MM.1S (cell line): Measurements from ENCODE around the gene SLC39A9.

Experiments
- DNase-seq: peaks from one replicate; pipeline ENCODE4 v3.0.0-alpha.2; 2015
- H2AFZ ChIP-seq: fragments of 300-600 bp; sonication (generic); 2 replicates; pipeline ENCODE4 v1.6.0; 2016; ENCODE audit warnings: antibody characterized with exemption, low read length
- H3F3A ChIP-seq: fragments of 300-600 bp; sonication (generic); 2 replicates; pipeline ENCODE4 v1.6.1; 2016; ENCODE audit warnings: mild to moderate bottlenecking, antibody characterized with exemption, low read length, moderate library complexity, mixed read lengths; ENCODE audit not compliant: insufficient read depth
- H3K27ac ChIP-seq: fragments of 300-600 bp; sonication (generic); 2 replicates; pipeline ENCODE4 v1.5.1; 2016; ENCODE audit warnings: mild to moderate bottlenecking, low read length
- H3K27me3 ChIP-seq: fragments of 300-600 bp; sonication (generic); replicated peaks from 2 replicates; pipeline ENCODE4 v1.6.0; 2016; ENCODE audit warnings: low read length; ENCODE audit not compliant: insufficient read depth
- H3K36me3 ChIP-seq: fragments of 300-600 bp; sonication (generic); replicated peaks from 2 replicates; pipeline ENCODE4 v1.6.1; 2016; ENCODE audit warnings: mild to moderate bottlenecking, low read length, mixed read lengths; ENCODE audit not compliant: insufficient read depth
- H3K4me1 ChIP-seq: fragments of 300-600 bp; sonication (generic); 2 replicates; pipeline ENCODE4 v1.6.1; 2016; ENCODE audit warnings: low read length, mixed read lengths
- H3K4me2 ChIP-seq: fragments of 300-600 bp; sonication (generic); 2 replicates; pipeline ENCODE4 v1.6.0; 2016; ENCODE audit warnings: low read depth, low read length
- H3K4me3 ChIP-seq: fragments of 300-600 bp; sonication (generic); 2 replicates; pipeline ENCODE4 v1.5.1; 2016; ENCODE audit warnings: low read length, mixed read lengths
- H3K79me2 ChIP-seq: fragments of 300-600 bp; sonication (generic); 2 replicates; pipeline ENCODE4 v1.6.1; 2016; ENCODE audit warnings: mixed run types, low read length, mixed read lengths
- H3K9ac ChIP-seq: fragments of 300-600 bp; sonication (generic); 2 replicates; pipeline ENCODE4 v1.6.1; 2016; ENCODE audit warnings: low read length, mixed read lengths
- H3K9me2 ChIP-seq: fragments of 300-600 bp; sonication (generic); replicated peaks from 2 replicates; pipeline ENCODE4 v1.6.1; 2016; ENCODE audit warnings: mild to moderate bottlenecking, low read length, mixed read lengths; ENCODE audit not compliant: insufficient read depth
- H3K9me3 ChIP-seq: fragments of 300-600 bp; sonication (generic); replicated peaks from 2 replicates; pipeline ENCODE4 v1.6.1; 2016; ENCODE audit warnings: mild to moderate bottlenecking, low read length, mixed read lengths; ENCODE audit not compliant: insufficient read depth
- H4K20me1 ChIP-seq: fragments of 300-600 bp; sonication (generic); 2 replicates; pipeline ENCODE4 v1.6.1; 2016; ENCODE audit warnings: mild to moderate bottlenecking, low read length, moderate library complexity, mixed read lengths; ENCODE audit not compliant: insufficient read depth
- EZH2 ChIP-seq: fragments of 300-600 bp; sonication (generic); optimal IDR thresholded peaks from 2 replicates; pipeline ENCODE3; 2017; ENCODE audit warnings: low read depth, mild to moderate bottlenecking, antibody characterized with exemption, low read length, mixed read lengths
- EZH2phosphoT487 ChIP-seq: fragments of 300-600 bp; sonication (generic); IDR thresholded peaks from 2 replicates; pipeline ENCODE4 v1.6.1; 2018; ENCODE audit warnings: antibody characterized with exemption, low read length
- TF ChIP-seq, protein P1 (sequence below): fragments of 300-600 bp; sonication (generic); IDR thresholded peaks from 2 replicates; pipeline ENCODE4 v1.5.1; 2016; ENCODE audit warnings: antibody characterized with exemption, low read length, mixed read lengths

Gene SLC39A9

DNA sequence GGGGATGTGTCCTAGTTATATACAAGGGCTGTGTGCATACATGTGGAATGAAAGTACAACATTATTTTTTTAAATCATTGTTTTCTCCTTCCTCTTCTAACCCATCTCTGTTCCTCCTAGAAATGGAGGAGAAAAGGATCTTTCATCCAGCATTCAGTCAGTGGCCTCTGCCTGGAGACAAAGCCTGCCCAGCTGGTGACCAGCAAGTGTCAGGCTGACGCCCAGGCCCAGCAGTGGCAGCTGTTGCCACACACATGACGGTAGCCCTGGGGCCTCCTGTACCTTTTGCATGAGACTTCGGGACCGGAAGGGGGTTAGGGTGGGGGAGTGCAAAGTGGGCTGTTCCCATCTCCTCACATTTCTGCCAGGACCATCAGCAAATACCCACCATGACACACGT lies 46.6 kb upstream of the SLC39A9 start:
- H3K4me2 ChIP-seq: no peak overlapping the region
- DNase-seq: no peak
- no peak overlapping the region for H3K4me3 ChIP-seq
- H3F3A ChIP-seq: peaks cover 9% of the 10 kb centered on the region; the same call in 1 of the 2 replicates
- no peaks in the 10 kb centered on the region for H3K9me3 ChIP-seq
- H3K36me3 ChIP-seq: no peaks in the 10 kb centered on the region
- no peaks in the 10 kb centered on the region for H4K20me1 ChIP-seq
- no peaks in the 10 kb centered on the region for H3K9me2 ChIP-seq
- TF ChIP-seq, protein P1, sequence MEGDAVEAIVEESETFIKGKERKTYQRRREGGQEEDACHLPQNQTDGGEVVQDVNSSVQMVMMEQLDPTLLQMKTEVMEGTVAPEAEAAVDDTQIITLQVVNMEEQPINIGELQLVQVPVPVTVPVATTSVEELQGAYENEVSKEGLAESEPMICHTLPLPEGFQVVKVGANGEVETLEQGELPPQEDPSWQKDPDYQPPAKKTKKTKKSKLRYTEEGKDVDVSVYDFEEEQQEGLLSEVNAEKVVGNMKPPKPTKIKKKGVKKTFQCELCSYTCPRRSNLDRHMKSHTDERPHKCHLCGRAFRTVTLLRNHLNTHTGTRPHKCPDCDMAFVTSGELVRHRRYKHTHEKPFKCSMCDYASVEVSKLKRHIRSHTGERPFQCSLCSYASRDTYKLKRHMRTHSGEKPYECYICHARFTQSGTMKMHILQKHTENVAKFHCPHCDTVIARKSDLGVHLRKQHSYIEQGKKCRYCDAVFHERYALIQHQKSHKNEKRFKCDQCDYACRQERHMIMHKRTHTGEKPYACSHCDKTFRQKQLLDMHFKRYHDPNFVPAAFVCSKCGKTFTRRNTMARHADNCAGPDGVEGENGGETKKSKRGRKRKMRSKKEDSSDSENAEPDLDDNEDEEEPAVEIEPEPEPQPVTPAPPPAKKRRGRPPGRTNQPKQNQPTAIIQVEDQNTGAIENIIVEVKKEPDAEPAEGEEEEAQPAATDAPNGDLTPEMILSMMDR: no peak
- no peak for TF ChIP-seq EZH2phosphoT487
- TF ChIP-seq EZH2: no peak
- H3K79me2 ChIP-seq: no peaks in the 10 kb centered on the region
- peaks cover 18% of the 10 kb centered on the region for H3K4me1 ChIP-seq
- no peaks in the 10 kb centered on the region for H3K27me3 ChIP-seq
- no peak overlapping the region for H3K27ac ChIP-seq
- no peak overlapping the region for H2AFZ ChIP-seq
- H3K9ac ChIP-seq: no peak overlapping the region

DNA sequence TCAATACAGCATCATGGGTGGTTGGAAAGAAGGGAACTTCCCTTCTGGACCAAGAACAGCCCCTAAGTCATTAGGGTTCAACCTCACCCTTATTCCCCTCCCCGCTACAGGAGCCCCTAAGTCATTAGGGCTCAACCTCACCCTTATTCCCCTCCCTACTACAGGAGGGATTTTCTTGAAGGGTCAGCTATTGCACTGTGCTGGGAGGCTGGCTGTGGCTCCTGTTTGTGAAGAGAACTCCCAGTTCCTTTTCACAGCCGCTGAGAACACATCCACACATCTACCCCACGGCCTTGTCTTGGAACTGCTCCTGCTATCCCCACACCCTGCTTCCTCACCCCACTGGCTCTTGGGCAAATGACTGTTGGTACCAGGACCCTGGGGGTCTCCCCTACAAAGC lies 45.3 kb upstream of the SLC39A9 start:
- Histone ChIP-seq H4K20me1 (no peaks in the 10 kb centered on the region), H3F3A (peaks cover 9% of the 10 kb centered on the region; the same call in 1 of the 2 replicates), H3K9me2 (no peaks in the 10 kb centered on the region), H3K4me3 (no peak overlapping the region), H3K27ac (no peak overlapping the region), H3K27me3 (no peaks in the 10 kb centered on the region), H2AFZ (no peak overlapping the region), H3K9ac (no peak overlapping the region), H3K79me2 (no peaks in the 10 kb centered on the region), H3K36me3 (no peaks in the 10 kb centered on the region), H3K4me2 (no peak overlapping the region), H3K4me1 (peaks cover 18% of the 10 kb centered on the region), H3K9me3 (no peaks in the 10 kb centered on the region)
- no peak for DNase-seq
- TF ChIP-seq EZH2phosphoT487: no peak
- TF ChIP-seq, protein P1: no peak
- TF ChIP-seq EZH2: no peak

DNA sequence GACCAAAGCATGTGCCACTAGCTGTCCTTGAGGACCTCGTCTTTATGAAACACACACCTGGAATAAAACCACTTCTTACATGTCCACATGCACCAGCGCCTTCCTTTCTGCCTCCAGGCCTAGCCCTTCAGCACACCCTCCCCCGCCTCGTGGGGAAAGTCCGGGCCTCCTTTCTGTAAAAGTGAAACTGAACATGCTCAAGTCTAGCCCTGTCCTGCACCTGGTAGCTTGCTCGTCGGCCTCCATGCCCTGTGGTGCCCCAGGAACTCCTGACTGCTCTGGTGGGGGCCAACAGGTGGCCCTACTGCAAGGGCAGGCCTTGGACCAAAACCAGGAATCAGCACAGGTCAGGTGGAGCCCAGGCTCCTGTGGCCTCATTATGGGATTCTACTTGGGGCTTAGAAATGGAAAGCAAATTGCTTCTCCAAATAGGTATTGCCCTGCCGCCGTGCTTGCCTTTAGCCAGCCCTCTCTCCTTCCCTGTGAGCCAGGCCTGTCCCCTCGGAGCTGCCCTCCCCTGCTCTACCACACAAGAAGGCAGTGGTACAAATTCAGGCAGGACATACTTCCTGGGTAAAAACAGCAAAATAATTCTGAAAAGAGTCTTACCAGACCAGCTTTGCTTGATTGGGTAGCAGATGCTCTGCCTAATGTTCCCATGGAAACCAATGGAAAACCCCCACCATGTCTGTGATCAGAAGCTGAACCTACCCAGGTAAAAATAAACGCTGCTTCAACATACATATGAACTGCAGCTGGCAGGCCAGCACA lies 43.9 kb upstream of the SLC39A9 start:
- DNase-seq: peak; percentile 87
- peak overlapping the region; percentile 23; the same call in 1 of the 2 replicates for H3K9ac ChIP-seq
- peaks cover 9% of the 10 kb centered on the region; the same call in 1 of the 2 replicates for H3F3A ChIP-seq
- H3K9me3 ChIP-seq: no peaks in the 10 kb centered on the region
- peaks cover 18% of the 10 kb centered on the region for H3K4me1 ChIP-seq
- no peaks in the 10 kb centered on the region for H4K20me1 ChIP-seq
- H3K9me2 ChIP-seq: no peaks in the 10 kb centered on the region
- no peaks in the 10 kb centered on the region for H3K79me2 ChIP-seq
- no peaks in the 10 kb centered on the region for H3K36me3 ChIP-seq
- no peaks in the 10 kb centered on the region for H3K27me3 ChIP-seq
- H2AFZ ChIP-seq: peak overlapping the region; percentile 69
- no peak for TF ChIP-seq EZH2phosphoT487
- peak overlapping the region; percentile 79 for H3K27ac ChIP-seq
- peak overlapping the region; percentile 88 for H3K4me2 ChIP-seq
- H3K4me3 ChIP-seq: peak overlapping the region; percentile 12; the same call in 1 of the 2 replicates

- Histone ChIP-seq H3K4me3 (peak overlapping the region; percentile 12; the same call in 1 of the 2 replicates), H3K27me3 (no peaks in the 10 kb centered on the region), H3K4me1 (peaks cover 18% of the 10 kb centered on the region), H3K9ac (no peak overlapping the region; the same call in 1 of the 2 replicates), H4K20me1 (no peaks in the 10 kb centered on the region), H3K4me2 (peak overlapping the region; percentile 88; the same call in 1 of the 2 replicates), H3K79me2 (no peaks in the 10 kb centered on the region), H3F3A (peaks cover 9% of the 10 kb centered on the region; the same call in 1 of the 2 replicates), H3K27ac (peak overlapping the region; percentile 79; the same call in 1 of the 2 replicates), H3K9me3 (no peaks in the 10 kb centered on the region), H3K36me3 (no peaks in the 10 kb centered on the region), H3K9me2 (no peaks in the 10 kb centered on the region), H2AFZ (no peak overlapping the region)
- TF ChIP-seq EZH2: no peak
- TF ChIP-seq, protein P1: no peak
- DNase-seq: no peak
Measured at GRCh38 chr14:69355154-69355597, 43.3 kb upstream of the SLC39A9 start.
